Vagina (tissue), 2 donors: Measurements from ENCODE around the gene ARMH4.

Experiments
- CTCF ChIP-seq, 3 experiments: fragments of 450-650 bp in 2 of 3; fragments of 200-600 bp in 1 of 3; sonication (generic) in 1 of 3; IDR thresholded peaks; one replicate each; pipeline ENCODE4 v1.5.1; 2017 to 2019; ENCODE audit warnings: antibody characterized with exemption in 3 of 3, mild to moderate bottlenecking in 2 of 3, moderate library complexity in 2 of 3
- POLR2A ChIP-seq, 2 donors: fragments of 450-650 bp; IDR thresholded peaks; one replicate each; pipeline ENCODE4 v1.6.1; 2017; ENCODE audit warnings: antibody characterized with exemption in 2 of 2, mild to moderate bottlenecking in 2 of 2, moderate library complexity in 2 of 2

DNA sequence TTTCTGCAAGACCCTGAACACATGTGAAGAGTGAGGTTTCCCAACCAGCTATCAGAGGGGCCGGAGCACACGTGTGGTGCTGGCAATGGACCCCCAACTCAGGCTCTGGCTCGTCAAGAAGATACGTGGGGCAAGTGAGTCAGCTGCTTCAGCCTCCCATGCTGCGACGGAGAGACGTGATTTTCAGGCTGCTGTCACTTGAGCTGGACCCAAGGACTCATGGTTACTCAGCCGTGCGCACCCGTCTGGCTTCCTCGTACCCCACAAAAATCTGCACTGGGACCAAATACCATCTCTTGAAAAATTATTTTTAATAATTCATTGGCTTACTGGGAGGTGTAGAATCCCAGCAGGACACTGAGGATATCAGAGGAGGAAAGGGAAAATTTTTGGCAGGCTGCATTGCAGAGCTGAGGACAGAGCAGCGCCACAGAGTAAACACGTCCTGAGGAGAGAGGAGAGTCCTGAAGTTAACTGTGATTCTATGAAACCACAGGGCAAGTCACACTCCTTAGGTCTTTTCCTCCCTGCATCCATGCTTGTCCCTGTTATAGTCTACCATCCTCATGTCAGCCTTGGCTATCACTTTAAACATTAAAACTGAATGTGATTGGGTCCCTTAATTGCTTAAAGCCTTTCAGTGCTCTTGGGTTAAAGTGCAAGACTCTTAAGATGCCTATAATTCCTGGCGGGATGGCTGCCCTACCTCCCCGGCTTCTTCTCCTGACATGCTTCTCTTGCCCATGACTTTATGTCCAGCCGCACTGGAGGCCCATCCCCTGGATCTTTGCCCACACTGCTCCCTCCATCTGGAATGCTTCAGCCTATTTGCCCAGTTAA is 190.8 kb downstream of the ARMH4 start:
- TF ChIP-seq CTCF (IDR thresholded peaks at IDR 0.05) (no peak), POLR2A (IDR thresholded peaks at IDR 0.05) (no peak)
